Hematopoietic multipotent progenitor cell treated with erythropoietin and hydrocortisone succinate and interleukin-3 and kit ligand, for 15 days (in vitro differentiated cells): Measurements from ENCODE around the gene VSIG4.
"Not testable (repeated sequence)": the region's sequence is repeated elsewhere in the genome, so short reads cannot be mapped to it uniquely, and the experiment has no call there.

ENCODE experiments used
- DNase-seq: peaks from one replicate; pipeline ENCODE4 v3.0.0-alpha.2; 2015; ENCODE audit warnings: low spot score

VSIG4 gene, protein sequence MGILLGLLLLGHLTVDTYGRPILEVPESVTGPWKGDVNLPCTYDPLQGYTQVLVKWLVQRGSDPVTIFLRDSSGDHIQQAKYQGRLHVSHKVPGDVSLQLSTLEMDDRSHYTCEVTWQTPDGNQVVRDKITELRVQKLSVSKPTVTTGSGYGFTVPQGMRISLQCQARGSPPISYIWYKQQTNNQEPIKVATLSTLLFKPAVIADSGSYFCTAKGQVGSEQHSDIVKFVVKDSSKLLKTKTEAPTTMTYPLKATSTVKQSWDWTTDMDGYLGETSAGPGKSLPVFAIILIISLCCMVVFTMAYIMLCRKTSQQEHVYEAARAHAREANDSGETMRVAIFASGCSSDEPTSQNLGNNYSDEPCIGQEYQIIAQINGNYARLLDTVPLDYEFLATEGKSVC

DNA sequence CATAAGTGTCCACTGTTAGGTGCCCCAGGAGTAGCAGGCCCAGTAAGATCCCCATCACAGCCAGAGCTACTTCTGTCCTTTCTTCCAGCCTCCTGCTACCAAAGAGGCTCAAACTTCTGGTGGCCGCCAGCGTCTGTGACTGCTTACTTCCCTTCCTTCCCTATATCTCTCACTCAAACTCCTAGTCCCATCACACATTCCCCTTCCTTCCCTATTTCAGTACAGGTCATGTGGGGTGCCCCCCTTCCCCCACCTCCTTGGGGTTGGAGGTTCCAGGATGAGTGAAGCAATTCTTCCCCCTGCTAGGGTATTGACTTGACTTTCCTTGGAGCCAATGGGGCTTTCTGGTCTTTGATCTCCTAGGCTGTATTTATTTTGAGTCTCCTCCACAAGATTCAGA lies at the start of gene VSIG4:
Gene VSIG4, minus strand, starts transcription at position 137 of the 400 bp plus-strand sequence. Its CDS starts 82 bp downstream, at position 55.
- no peak for DNase-seq

DNA sequence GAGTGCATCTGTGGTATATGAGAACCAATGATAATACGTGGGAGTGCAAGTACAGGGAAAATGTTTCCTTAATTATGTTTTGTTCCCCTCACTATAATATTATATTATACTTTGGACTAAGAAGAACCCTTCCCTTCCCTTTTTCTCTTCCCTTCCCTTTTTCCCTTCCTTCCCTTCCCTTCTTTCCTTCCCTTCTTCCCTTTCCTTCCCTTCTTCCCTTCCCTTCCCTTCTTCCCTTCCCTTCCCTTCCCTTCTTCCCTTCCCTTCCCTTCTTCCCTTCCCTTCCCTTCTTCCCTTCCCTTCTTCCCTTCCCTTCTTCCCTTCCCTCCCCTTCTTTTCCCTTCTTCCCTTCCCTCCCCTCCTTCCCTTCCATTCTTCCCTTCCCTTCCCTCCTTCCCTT lies 36.9 kb upstream of the VSIG4 start:
- no peak for DNase-seq

DNA sequence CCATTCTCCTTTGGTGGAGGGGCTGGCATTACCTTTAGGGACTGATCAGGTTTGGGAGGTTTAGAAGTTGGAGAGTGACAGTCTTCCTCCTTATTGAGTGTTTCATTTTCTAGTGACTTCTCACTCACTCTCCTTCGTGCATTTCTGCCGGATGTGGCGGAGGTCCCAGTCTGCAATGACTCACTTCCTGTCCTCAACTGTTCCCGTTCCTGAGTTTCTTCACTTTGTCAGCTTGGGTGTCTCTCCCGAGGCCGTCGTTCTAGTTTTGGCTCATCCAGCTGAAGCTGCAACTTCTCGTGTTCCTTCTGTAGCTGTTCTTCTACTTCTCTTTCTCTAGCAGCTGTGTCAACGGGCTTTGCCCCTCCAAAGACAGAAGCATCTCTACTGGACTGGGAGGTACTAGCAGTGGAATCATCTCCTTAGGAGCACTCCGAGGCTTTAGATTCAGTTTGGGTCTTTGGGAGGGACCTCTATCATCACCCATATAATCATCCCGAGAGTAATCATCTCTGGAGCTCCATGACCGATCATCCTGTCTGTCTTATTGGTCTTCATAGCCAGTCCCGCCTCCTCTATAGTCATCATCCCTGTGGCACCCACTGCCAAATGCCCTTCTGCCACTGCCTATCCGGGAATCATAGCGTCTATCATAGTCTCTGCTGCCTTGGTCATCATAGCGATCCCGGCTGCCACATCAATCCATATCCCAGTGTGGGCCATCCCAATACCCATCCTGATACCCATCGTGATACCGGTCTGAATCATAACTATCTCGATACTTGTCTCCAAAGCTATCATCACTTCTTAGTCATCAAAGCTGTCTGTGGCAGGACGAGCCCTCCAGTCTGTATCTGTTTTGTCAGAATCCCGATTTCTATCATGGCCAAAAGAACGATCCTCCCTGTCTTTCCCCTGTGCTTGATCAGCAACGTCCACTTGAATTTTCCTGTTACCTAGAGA lies 35.3 kb upstream of the VSIG4 start:
- no peak for DNase-seq

DNA sequence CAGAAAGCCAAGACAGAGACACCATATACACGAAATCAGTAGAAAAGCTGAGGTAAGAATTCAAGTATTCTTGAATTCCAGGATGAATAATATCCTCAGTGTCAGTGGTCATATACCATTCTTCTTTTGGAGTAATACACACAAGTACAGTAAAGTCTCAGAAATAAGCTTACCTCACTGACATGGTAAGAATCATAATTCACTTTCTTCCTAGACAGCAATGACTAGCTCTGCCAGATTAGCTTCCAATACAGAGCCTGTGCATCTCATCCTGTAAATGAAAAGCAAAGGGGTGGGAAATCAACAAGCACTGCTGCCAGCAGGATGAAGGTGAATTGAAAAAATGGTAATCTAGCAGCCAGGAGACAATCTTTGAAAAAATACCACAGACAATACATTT lies 31.2 kb upstream of the VSIG4 start:
- DNase-seq, result no peak

DNA sequence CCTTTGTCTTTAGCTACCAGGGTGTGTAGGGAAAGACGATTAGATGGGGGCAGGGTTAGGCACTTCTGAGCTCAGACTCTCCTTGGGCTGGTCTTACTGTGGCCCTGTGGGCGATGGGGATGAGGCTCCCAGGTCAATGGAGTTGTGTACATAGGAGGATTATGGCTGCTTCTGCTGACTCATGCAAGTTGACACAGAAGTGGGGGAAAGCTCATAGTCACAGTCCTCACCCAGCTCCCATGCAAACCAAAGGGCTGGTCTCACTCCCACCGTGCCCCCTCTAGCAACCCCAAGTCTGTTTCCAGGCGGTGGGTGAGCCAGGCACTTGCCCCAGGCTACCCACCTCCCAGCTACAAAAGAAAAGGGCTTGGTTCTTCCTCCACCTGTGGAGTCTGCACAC lies 24.4 kb upstream of the VSIG4 start:
- DNase-seq, result no peak

DNA sequence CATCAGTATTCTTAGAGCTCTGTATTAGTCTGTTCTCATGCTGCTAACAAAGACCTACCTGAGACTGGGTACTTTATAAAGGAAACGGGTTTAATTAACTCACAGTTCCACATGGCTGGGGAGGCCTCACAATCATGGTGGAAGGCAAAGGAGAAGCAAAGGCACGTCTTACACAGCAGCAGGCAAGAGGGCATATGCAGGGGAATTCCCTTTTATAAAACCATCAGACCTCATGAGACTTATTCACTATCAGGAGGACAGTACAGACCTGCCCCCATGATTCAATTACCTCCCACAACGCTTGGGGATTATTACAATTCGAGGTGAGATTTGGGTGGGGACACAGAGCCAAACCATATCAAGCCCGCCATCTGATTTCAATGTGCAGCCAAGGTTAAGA lies 17.1 kb upstream of the VSIG4 start:
- not testable (repeated sequence) for DNase-seq

DNA sequence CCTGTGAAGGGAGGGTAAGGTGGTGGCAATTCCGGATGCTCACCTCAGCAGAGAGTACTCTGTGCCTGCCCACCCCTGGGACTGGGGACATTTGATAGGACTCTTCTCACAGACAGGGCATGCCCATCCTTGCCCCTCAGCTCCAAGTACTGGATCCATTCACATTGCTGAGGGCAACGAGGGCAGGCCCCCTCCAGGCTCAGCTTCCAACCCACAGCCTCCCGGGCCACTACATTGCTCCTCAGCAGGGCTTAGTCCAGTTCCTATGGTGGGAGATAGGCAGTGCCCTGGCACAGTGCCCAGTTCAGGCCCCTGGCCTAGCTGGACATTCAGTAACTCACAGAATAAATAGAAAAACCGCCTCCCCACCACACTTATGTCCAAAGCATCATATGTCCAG lies 15.1 kb upstream of the VSIG4 start:
- DNase-seq, result no peak

DNA sequence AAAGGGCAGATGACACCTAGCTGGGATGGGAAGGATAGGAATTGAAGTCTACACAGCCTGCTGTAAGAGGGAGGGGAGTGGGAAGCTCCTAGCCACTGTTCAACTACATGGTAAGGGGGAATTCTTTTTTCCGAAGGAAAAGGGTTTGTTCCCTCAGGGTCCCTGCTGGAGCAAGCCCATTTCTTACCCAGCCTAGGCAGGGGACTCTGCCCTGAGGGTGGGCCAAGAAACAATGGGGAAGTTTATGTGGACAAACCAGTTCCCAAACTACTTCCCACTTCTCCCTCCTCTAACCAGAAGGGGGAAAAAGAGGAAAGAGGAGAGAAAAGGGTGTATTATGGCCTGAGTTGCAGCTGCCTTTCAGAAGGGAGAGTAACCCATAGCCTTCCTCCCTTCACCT lies 13.5 kb upstream of the VSIG4 start:
- no peak for DNase-seq

DNA sequence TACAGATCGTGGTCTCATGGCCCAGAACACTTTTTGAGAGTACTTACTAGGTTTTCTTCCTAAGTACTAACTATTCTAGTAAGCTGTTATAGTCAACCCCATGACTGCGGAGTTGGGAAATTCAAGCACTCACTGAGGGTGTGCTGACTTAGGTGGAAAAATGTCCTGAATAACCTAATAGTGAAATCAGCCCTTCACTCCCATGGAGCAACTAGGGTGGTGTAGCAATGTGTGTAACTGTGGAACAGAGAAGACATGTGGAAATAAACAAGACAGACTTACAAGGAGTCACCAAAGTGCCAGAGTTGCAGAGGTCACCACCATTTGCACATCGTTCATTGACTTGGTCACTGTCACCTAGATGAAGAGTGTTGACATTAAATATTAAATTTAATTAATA lies 12.1 kb upstream of the VSIG4 start:
- DNase-seq, result no peak

DNA sequence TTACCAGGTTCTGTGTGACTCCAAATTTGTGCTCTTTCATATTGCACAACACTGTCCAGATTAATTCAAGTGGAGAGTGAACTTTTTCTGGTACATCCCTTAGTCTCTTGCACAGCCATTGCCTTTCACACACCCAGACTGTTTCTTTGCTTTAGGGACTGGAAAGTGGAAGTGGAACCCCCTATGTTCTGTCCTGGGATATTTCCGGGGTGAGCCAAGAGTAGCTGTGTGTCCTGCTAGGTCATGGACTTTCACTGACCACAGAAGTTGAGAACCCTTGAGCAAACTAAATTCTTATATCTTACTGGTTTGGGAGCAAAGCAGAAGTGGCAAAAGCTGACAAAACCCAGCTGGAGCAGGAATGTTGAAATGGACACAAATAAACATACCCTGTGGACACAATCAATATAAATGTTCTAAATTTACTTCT lies 10.3 kb upstream of the VSIG4 start:
- DNase-seq, result no peak

DNA sequence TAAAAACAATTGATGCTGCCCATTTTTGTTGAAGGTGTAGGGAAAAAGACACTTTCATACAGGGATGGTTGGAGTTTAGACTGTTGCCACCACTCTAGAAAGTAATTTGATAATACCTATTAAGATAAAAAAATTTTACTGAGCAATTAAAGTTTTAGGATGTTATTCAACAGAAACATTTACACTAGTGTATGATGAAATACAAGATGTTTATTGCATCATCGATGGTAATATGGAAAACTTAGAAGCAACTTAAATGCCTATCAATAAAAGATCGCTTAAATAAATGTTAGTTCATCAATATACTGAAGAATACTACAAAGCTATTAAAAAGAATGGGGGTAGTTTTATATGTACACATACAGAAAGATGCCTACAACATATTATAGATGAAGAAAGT lies 9.2 kb upstream of the VSIG4 start:
- no peak for DNase-seq

DNA sequence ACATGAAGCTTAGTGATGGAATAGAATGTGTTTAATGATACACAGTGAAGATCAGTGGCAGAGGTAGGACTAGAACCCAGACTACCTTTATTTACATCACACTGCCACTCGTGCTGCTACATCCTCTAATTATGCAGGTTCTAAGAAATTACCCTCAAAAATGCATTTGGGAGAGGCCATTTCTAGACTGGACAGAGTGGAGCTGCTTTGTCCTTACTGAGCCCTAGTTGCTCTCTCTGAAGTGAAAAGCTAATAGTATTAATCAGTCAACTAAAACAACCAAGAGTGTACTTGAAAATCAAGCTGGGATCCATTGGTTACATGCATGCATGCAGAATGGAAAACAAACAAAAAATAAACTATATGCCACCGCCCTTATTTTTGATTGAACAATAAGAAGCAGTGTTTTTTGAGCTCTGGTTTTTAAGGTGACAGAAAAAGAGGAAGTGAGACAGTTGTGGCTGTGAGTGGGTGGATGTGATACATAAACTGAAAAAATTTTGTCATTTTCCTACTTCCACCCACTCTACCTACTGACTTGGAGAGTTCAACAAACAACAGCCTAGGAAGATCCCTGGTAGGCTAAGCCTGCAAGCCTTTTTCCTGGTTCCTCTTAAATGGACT lies 6.8 kb upstream of the VSIG4 start:
- no peak for DNase-seq

DNA sequence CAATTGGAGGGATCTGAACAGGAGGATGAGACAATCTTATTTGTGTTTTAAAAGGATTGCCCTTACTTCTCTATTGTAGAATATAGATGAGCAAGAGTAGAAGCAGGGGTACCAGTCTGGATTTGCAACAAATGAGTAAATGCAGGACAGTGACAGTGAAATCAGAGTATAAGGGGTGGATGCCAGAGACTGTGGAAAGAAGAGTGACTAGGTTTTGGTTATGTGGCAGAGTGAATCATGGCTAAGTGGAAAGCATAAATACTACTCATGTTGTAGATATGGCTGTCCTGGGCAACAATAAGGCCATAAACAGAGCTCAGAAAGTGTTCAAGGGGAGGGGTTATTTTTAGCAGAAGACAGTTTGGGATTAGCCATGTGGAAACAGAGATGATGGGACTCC lies 6.0 kb upstream of the VSIG4 start:
- DNase-seq, result no peak

DNA sequence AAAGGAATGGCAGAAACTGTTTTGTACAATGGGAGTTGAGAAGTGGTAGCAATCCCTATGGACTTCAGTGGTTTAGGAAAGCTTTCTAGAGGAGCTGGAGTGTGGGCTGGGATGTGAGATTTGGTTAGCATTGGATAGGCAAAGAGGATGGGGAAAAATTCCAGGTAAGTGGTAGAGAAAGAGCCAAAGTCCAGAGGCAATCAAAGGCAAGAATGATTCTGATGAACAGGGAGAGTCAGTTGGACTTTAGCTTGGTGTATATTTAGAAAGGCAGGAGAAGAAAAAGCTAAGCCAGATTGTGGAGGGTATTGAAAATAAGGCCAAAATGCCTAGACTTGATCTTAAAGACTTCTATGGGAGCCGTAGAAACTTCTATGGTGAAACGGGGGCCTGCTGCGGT lies 3.7 kb upstream of the VSIG4 start:
- no peak for DNase-seq

DNA sequence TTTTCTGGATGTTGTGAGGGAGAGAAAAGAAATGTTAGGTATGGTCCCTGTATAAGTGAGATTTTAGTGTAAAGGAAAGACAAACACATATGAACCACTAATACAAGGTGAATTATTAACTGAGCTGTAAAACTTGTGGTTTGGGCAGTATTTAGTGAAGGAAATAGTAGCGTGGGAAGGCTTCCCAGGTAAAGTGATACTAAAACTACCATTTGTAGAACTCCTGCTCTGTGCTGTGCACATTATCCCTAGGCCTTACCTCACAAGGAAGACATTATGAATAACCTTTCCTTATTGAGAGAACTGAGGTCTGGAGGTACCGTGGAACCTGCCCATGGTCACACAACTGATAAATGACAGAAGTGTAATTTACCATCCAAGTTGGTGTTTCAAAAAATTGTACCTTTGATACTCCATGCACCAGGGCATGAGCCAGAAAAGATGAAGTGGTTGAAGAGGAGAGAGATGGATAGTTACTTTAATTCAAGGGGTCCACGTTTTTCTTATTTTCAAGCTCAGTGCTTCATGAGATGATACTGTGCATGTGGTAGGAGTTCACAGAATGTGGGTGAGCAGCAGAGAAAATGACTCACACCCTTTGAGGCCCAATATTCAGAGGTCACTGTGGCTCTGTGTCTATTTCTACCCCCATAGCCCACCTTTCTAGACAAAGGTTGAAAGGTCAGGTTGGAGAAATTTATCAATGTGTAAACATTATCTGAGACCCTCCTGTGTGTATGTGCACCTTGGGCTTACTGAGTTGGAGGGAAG lies 2.6 kb upstream of the VSIG4 start:
- DNase-seq, result no peak

DNA sequence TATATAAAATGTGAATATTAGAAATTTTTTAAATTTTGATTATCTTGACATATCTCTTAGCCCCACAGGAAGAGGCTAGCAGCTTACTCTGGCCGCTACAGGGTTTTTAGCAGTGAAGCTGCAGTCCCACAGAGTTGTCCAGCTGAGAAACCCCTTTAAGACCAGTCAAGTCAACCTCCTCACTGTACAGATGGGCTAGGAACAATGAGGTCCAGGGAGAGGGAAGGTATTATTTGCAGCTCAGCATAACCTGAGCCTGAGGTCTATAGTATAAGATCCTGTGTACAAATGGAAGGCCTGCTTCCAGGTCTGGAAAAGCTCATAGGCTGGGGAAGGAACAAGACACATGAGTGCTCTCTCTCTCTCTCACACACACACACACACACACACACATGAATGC lies 1.8 kb downstream of the VSIG4 start:
- DNase-seq, result no peak

DNA sequence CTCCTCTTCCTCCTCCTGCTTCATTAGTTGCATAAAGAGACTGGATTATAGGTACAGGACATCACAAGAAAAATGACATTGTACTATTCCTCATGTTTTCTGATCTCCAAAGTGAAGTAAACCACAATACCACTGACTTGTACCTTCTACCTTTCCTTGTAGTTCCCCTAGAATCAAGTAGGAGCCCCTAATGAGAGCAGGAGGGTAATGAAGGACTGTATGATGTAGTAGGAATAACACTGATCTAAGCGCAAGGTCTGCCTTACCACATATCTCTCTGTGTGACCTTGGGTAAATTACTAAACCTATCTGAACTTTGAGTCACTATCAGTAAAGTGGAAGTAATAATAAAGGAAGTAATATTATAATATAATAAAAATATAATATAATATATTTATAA lies 3.6 kb downstream of the VSIG4 start:
- DNase-seq, result no peak

DNA sequence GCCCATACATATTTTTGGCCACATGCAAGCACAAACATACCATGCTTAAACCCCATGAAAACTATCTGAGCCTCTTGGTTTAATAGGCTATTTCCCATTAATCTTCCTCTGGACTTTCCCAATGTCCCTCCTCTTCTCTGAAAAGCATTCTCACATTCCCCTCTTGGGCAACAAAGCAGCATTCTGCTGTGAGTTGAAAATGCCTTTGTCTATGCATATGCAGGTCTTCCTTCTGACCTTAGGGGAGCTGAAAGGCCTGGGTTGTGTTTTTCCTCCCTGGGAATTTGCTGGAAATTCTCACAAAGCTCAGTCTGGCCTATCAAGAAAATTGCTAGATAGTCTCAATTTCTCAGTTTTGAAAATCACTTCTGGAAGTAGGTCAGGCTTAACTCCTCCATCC lies 4.2 kb downstream of the VSIG4 start:
- no peak for DNase-seq

DNA sequence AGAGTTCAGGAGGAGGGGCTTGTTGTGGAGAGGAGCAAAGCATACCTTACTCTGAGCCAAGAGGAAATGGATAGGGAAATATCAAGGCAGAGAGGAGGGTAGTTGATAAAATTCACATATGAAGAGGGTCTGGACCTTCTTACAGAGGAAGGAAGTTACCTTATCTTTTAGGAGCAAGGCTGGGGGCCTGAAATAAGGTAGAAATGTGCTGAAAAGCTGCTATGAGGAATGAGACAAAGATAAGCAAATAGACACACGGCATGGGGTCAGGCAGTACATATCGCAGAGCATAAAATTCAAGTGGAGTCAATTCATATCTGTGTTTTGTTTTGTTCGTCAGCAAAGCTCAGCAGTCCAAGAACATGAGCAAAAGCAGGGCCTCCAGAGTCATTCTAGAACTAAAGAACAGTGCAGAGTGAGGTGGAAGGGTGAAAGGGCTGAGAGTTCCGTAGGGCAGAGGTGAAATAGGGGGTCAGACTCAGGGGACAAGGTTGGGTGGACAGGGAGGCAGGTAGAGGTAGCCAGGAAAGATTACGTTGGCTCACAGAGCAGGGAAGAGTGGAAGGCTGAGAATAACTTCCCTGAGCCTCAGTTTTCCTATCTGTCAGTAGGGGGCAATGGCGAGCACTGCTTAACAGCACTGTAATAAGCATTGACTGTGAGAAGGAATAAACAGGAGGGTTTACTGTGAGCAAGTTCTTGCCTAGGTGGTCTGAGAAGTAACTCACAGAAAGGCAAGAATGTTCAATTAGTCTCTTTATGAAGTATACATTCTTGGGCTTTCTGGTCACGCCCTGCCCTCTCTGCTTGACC lies 9.2 kb downstream of the VSIG4 start:
- no peak for DNase-seq

DNA sequence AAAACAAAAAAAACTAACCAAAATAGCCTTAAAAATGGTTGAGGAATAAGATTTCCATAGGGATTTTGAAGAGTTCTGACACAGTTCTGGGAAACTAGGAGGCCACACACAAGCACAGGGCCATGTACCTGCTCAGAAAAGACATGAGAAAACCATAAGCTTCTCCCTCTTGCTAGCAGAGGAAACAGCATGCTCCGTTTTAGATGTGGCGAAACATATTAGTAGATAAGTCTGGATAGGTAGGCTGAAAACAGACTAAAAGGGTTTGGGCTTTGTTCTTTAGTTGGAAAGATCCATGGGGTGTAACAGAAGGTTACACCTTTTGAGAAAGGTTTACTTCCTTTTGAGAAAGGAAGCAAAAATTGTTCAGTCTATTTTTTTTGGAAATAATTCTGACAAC lies 10.9 kb downstream of the VSIG4 start:
- no peak for DNase-seq

DNA sequence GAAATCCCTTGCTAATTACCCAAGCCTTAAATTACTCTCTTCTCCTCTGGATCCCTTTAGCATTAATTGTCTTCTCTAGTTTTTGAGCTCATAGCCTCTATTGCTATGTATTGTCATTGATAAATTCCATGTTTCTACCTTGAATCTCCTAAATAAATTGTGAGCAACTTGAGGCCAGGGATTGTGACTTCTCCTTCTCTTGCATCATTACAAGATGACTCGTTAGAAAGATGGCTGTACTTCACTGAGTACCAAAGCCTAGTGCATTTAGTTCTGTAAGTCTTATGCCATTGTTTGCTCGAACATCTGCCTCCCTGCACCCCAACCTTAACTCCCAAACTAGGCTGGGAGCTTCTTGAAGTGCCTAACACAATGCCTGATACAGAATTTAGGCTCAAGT lies 15.3 kb downstream of the VSIG4 start:
- no peak for DNase-seq
